Neural crest cell (in vitro differentiated cells): ENCODE results near the gene CD9. TPM values are rescaled to one million over a fixed set of nuclear protein-coding genes. Genes with fewer than 3 reads are reported as not detected.
"Not testable (repeated sequence)": the region's sequence is repeated elsewhere in the genome, so short reads cannot be mapped to it uniquely, and the experiment has no call there.

Experiments used
- DNase-seq: peaks from one replicate; pipeline ENCODE4 v3.0.0; 2021; ENCODE audit warnings: low read depth, mixed read lengths, low spot score
- H3K27ac Mint-ChIP-seq: one replicate; pipeline ENCODE4 v1.8.0; 2021; ENCODE audit warnings: mild to moderate bottlenecking, mixed read lengths; ENCODE audit not compliant: unreplicated experiment
- H3K27me3 Mint-ChIP-seq: 2 replicates; pipeline ENCODE4 v1.8.0; 2021; ENCODE audit warnings: low read depth, mild to moderate bottlenecking, mixed read lengths
- H3K36me3 Mint-ChIP-seq: 2 replicates; pipeline ENCODE4 v1.8.0; 2021; ENCODE audit warnings: low read depth, mild to moderate bottlenecking, mixed read lengths
- H3K4me1 Mint-ChIP-seq: 2 replicates; pipeline ENCODE4 v1.8.0; 2021; ENCODE audit warnings: mixed read lengths
- H3K4me3 Mint-ChIP-seq: one replicate; pipeline ENCODE4 v1.8.0; 2021; ENCODE audit warnings: mild to moderate bottlenecking, mixed read lengths
- H3K9me3 Mint-ChIP-seq: 2 replicates; pipeline ENCODE4 v1.8.0; 2021; ENCODE audit warnings: mixed read lengths
- total RNA-seq: library from RNA; stranded (reverse); gene quantifications from 2 replicates; pipeline ENCODE4 v1.2.1, GENCODE V29; 2021
- TF ChIP-seq, protein P1 (sequence below): fragments of 200-600 bp; sonication (generic); conservative IDR thresholded peaks from 2 replicates; pipeline ENCODE4 v1.5.0; 2021; ENCODE audit warnings: antibody characterized with exemption, mild to moderate bottlenecking

CD9 gene
- total RNA-seq, 1 donor from 2014 or later, result 2.1 TPM

GRCh38 chr12:6185961-6186827 is 14.0 kb upstream of the CD9 start:
- Mint-ChIP-seq H3K4me3 (no peak overlapping the region), H3K36me3 (no peaks in the 10 kb centered on the region), H3K27ac (no peak overlapping the region), H3K9me3 (no peaks in the 10 kb centered on the region), H3K4me1 (peaks cover 11% of the 10 kb centered on the region), H3K27me3 (no peaks in the 10 kb centered on the region)
- TF ChIP-seq, protein P1, sequence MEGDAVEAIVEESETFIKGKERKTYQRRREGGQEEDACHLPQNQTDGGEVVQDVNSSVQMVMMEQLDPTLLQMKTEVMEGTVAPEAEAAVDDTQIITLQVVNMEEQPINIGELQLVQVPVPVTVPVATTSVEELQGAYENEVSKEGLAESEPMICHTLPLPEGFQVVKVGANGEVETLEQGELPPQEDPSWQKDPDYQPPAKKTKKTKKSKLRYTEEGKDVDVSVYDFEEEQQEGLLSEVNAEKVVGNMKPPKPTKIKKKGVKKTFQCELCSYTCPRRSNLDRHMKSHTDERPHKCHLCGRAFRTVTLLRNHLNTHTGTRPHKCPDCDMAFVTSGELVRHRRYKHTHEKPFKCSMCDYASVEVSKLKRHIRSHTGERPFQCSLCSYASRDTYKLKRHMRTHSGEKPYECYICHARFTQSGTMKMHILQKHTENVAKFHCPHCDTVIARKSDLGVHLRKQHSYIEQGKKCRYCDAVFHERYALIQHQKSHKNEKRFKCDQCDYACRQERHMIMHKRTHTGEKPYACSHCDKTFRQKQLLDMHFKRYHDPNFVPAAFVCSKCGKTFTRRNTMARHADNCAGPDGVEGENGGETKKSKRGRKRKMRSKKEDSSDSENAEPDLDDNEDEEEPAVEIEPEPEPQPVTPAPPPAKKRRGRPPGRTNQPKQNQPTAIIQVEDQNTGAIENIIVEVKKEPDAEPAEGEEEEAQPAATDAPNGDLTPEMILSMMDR, result no peak
- no peak for DNase-seq

DNA sequence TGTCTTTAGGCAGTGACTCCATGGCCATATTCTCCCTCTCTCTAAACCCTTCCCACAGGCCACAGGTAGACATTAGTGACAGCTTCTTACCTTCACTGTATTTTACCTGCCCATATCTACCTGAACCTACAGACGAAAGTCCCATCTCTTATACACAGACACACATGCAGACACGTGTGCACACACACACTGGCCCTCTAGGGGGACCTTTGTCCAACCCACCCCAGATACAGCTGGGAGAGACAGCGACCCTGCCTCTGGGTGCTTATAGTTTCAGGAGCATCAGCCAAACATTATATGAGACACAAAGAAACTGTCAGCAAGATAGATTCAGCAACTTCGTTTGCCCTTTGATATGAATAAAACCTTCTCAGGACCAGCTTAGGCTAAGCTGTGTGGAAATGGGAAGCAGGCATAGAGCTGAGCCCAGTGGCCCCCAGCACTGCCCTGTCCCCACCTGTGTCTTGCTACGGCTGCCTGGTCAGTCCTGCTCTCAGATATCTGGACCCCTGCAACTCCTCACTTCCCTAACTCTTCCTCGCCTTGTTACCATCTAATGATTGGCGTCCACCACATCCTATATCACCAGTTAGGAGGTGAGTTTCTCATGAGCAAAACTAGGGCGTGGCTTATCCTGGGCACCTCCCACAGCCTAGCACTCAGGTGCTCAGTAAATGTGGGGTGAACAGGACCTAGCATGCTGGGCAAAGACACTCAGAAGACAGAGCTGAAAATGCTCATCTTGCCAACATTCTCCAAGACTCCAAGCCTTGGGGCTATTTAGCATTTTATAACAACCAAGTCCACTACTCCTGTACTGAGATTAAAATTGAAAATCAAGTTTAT is 12.0 kb upstream of the CD9 start:
- H3K9me3 Mint-ChIP-seq, result no peaks in the 10 kb centered on the region
- DNase-seq, result no peak
- H3K4me1 Mint-ChIP-seq, result no peaks in the 10 kb centered on the region
- no peak overlapping the region for H3K4me3 Mint-ChIP-seq
- peaks cover 8% of the 10 kb centered on the region for H3K27me3 Mint-ChIP-seq
- H3K27ac Mint-ChIP-seq, result no peak overlapping the region
- H3K36me3 Mint-ChIP-seq, result no peaks in the 10 kb centered on the region
- TF ChIP-seq, protein P1, result no peak

DNA sequence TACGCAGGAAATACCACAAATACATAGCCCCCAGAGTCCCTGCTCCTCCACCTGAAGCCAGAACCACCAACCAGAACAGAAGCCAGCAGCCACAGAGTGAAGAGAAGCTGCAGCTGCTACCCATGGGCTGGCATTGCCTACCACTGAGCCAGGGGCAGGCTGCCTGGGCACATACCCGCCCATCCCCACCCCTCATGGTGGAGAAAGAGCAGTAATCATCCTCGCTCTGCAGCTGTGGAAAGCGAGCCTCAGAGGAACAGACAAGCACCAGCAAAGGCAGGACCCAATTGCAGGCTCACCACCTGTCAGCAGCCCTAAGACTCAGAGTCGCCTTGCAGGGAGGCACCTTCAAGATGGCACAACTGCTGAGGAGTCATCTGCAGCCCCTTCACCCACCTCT is 11.2 kb upstream of the CD9 start:
- no peaks in the 10 kb centered on the region for H3K36me3 Mint-ChIP-seq
- no peaks in the 10 kb centered on the region for H3K9me3 Mint-ChIP-seq
- DNase-seq, result no peak
- no peak overlapping the region for H3K4me3 Mint-ChIP-seq
- TF ChIP-seq, protein P1, result no peak
- H3K4me1 Mint-ChIP-seq, result no peaks in the 10 kb centered on the region
- no peak overlapping the region for H3K27ac Mint-ChIP-seq
- H3K27me3 Mint-ChIP-seq, result peaks cover 14% of the 10 kb centered on the region

DNA sequence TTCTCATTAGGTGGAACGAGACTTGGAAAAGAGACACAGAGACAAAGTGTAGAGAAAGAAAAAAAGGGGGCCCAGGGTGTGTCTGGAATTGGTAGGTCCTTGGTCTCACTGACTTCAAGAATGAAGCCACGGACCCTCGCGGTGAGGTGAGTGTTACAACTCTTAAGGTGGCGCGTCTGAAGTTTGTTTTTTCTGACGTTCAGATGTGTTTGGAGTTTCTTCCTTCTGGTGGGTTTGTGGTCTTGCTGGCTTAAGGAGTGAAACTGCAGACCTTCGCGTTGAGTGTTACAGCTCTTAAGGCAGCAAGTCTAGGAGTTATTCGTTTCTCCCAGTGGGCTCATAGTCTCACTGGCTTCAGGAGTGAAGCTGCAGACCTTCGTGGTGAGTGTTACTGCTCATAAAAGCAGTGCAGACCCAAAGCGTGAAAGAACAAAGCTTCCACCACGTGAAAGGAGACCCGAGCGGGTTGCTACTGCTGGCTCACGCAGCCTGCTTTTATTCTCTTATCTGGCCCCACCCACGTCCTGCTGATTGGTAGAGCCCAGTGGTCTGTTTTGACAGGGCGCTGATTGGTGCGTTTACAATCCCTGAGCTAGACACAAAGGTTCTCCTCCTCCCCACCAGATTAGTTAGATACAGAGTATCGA is 10.1 kb upstream of the CD9 start:
- not testable (repeated sequence) for H3K36me3 Mint-ChIP-seq, DNase-seq, H3K9me3 Mint-ChIP-seq, H3K4me3 Mint-ChIP-seq, H3K27ac Mint-ChIP-seq, H3K4me1 Mint-ChIP-seq
- peaks cover 14% of the 10 kb centered on the region for H3K27me3 Mint-ChIP-seq

GRCh38 chr12:6190767-6191530 is 9.3 kb upstream of the CD9 start:
- H3K4me1 Mint-ChIP-seq, H3K36me3 Mint-ChIP-seq, DNase-seq, H3K4me3 Mint-ChIP-seq, H3K27ac Mint-ChIP-seq, H3K9me3 Mint-ChIP-seq: not testable (repeated sequence)
- peaks cover 21% of the 10 kb centered on the region for H3K27me3 Mint-ChIP-seq
